ENCODE results near the gene VMA21.

VMA21 gene

GRCh38 chrX:151396825-151397740 is at the start of gene VMA21:
TSS of gene VMA21 (plus strand) at chrX:151397206. CDS start at chrX:151397309, 103 bp downstream.
- peak; percentile 79 for DNase-seq (ENCODE audit: low read depth)

GRCh38 chrX:151359341-151359740 is 37.7 kb upstream of the VMA21 start:
- DNase-seq (ENCODE audit: low read depth), result no peak

GRCh38 chrX:151359931-151360871 is 36.8 kb upstream of the VMA21 start:
- DNase-seq (ENCODE audit: low read depth), result peak; percentile 7

GRCh38 chrX:151363316-151363715 is 33.7 kb upstream of the VMA21 start:
- no peak for DNase-seq (ENCODE audit: low read depth)

GRCh38 chrX:151365579-151365978 is 31.4 kb upstream of the VMA21 start:
- DNase-seq (ENCODE audit: low read depth), result no peak

- no peak for DNase-seq (ENCODE audit: low read depth)
Measured at GRCh38 chrX:151370906-151371305, 26.1 kb upstream of the VMA21 start.

- no peak for DNase-seq (ENCODE audit: low read depth)
Measured at GRCh38 chrX:151384807-151385206, 12.2 kb upstream of the VMA21 start.

- DNase-seq (ENCODE audit: low read depth), result no peak
Measured at GRCh38 chrX:151386838-151387459, 10.1 kb upstream of the VMA21 start.

- DNase-seq (ENCODE audit: low read depth), result no peak
Measured at GRCh38 chrX:151391722-151392121, 5.3 kb upstream of the VMA21 start.

- DNase-seq (ENCODE audit: low read depth), result peak; percentile 28
Measured at GRCh38 chrX:151393514-151393913, 3.5 kb upstream of the VMA21 start.

GRCh38 chrX:151396042-151396824 is 773 bp upstream of the VMA21 start:
- no peak for DNase-seq (ENCODE audit: low read depth)

- no peak for DNase-seq (ENCODE audit: low read depth)
Measured at GRCh38 chrX:151397741-151398070, 700 bp downstream of the VMA21 start.

- DNase-seq (ENCODE audit: low read depth), result no peak
Measured at GRCh38 chrX:151398346-151398745, 1.3 kb downstream of the VMA21 start.

GRCh38 chrX:151402719-151403390 is 5.8 kb downstream of the VMA21 start:
- no peak for DNase-seq (ENCODE audit: low read depth)

- no peak for DNase-seq (ENCODE audit: low read depth)
Measured at GRCh38 chrX:151416579-151416978, 19.6 kb downstream of the VMA21 start.

GRCh38 chrX:151419782-151420181 is 22.8 kb downstream of the VMA21 start:
- DNase-seq (ENCODE audit: low read depth), result no peak

- DNase-seq (ENCODE audit: low read depth), result no peak
Measured at GRCh38 chrX:151424505-151424904, 27.5 kb downstream of the VMA21 start.

GRCh38 chrX:151448509-151448908 is 51.5 kb downstream of the VMA21 start:
- DNase-seq (ENCODE audit: low read depth), result no peak

- DNase-seq (ENCODE audit: low read depth), result no peak
Measured at GRCh38 chrX:151458824-151459223, 61.8 kb downstream of the VMA21 start.
